Left lobe of liver (tissue), 2 donors: Measurements from ENCODE around the gene YARS2. TPM values are rescaled to one million over a fixed set of nuclear protein-coding genes. Genes with fewer than 3 reads are reported as not detected.

Experiments used
- ATAC-seq: fragments of 200-7000 bp; cut with Tn5 transposase; one replicate; pipeline ENCODE4 v1.9.1; 2020; ENCODE audit warnings: mild to moderate bottlenecking, moderate library complexity
- DNase-seq: peaks from one replicate; pipeline ENCODE4 v3.0.0-alpha.2; 2020; ENCODE audit warnings: low spot score
- total RNA-seq: library from RNA; stranded (reverse); gene quantifications from one replicate; pipeline ENCODE4 v1.2.1, GENCODE V29; 2021
- donor health status: DM: no; HTN: no; CAD: no; lungs with moderate emphysema.
- donor health status: DM: no; HTN: yes; CAD: no.

Gene YARS2
- total RNA-seq = 7.2 TPM

- peak; percentile 94 for DNase-seq
- peak; percentile 96 for ATAC-seq
Measured at GRCh38 chr12:32755654-32756475, at the start of gene YARS2. TSS of gene YARS2 (minus strand) at chr12:32755897. CDS start at chr12:32755874, 23 bp downstream.

GRCh38 chr12:32804301-32804700 lies 48.6 kb upstream of the YARS2 start:
- ATAC-seq (no peak), DNase-seq (no peak)

GRCh38 chr12:32801269-32801980 lies 45.7 kb upstream of the YARS2 start:
- DNase-seq (no peak), ATAC-seq (no peak)

- ATAC-seq = no peak
- DNase-seq = no peak
Measured at GRCh38 chr12:32794281-32794680, 38.6 kb upstream of the YARS2 start.

GRCh38 chr12:32789916-32790315 lies 34.2 kb upstream of the YARS2 start:
- no peak for ATAC-seq
- DNase-seq = no peak

- no peak for ATAC-seq
- DNase-seq = no peak
Measured at GRCh38 chr12:32789446-32789845, 33.7 kb upstream of the YARS2 start.

GRCh38 chr12:32788405-32788804 lies 32.7 kb upstream of the YARS2 start:
- DNase-seq (no peak), ATAC-seq (no peak)

- ATAC-seq (no peak), DNase-seq (no peak)
Measured at GRCh38 chr12:32785557-32785956, 29.9 kb upstream of the YARS2 start.

GRCh38 chr12:32783029-32783428 lies 27.3 kb upstream of the YARS2 start:
- DNase-seq (no peak), ATAC-seq (no peak)

- DNase-seq (no peak), ATAC-seq (no peak)
Measured at GRCh38 chr12:32780071-32780470, 24.4 kb upstream of the YARS2 start.

- DNase-seq = no peak
- ATAC-seq = no peak
Measured at GRCh38 chr12:32777691-32778175, 22.0 kb upstream of the YARS2 start.

GRCh38 chr12:32777159-32777558 lies 21.5 kb upstream of the YARS2 start:
- DNase-seq (no peak), ATAC-seq (no peak)

GRCh38 chr12:32776258-32776657 lies 20.6 kb upstream of the YARS2 start:
- DNase-seq (no peak), ATAC-seq (no peak)

- DNase-seq = no peak
Measured at GRCh38 chr12:32773691-32774090, 18.0 kb upstream of the YARS2 start.

GRCh38 chr12:32770141-32770540 lies 14.4 kb upstream of the YARS2 start:
- DNase-seq (no peak), ATAC-seq (no peak)

More at GRCh38 chr12:32773691-32774090, 18.0 kb upstream of the YARS2 start:
- ATAC-seq = no peak

- DNase-seq = no peak
- no peak for ATAC-seq
Measured at GRCh38 chr12:32768518-32768917, 12.8 kb upstream of the YARS2 start.

GRCh38 chr12:32765906-32766305 lies 10.2 kb upstream of the YARS2 start:
- DNase-seq (no peak), ATAC-seq (no peak)

- no peak for ATAC-seq
- DNase-seq = no peak
Measured at GRCh38 chr12:32761716-32762115, 6.0 kb upstream of the YARS2 start.

- DNase-seq = no peak
- no peak for ATAC-seq
Measured at GRCh38 chr12:32757157-32757556, 1.5 kb upstream of the YARS2 start.

GRCh38 chr12:32756476-32757066 lies 874 bp upstream of the YARS2 start:
- ATAC-seq (no peak), DNase-seq (no peak)

- peak; percentile 69 for DNase-seq
- ATAC-seq = peak; percentile 74
Measured at GRCh38 chr12:32755051-32755653, 545 bp downstream of the YARS2 start.
